Mesodermal cell (in vitro differentiated cells): Measurements from ENCODE around the gene RBM20.

Experiments
- H3K27ac ChIP-seq: 2 replicates; pipeline ENCODE4 v1.7.0; 2013; ENCODE audit warnings: mild to moderate bottlenecking, low read depth, low read length, moderate library complexity; ENCODE audit not compliant: severe bottlenecking
- H3K36me3 ChIP-seq: 2 replicates; pipeline ENCODE4 v1.7.1; 2013; ENCODE audit warnings: mild to moderate bottlenecking, low read length, moderate library complexity; ENCODE audit not compliant: control insufficient read depth, insufficient read depth
- H3K4me1 ChIP-seq: one replicate; pipeline ENCODE4 v1.7.1; 2013; ENCODE audit warnings: mild to moderate bottlenecking, low read length; ENCODE audit not compliant: insufficient read depth, control insufficient read depth, poor library complexity, severe bottlenecking
- H3K4me3 ChIP-seq: 2 replicates; pipeline ENCODE4 v1.7.0; 2013; ENCODE audit warnings: low read length, control low read depth, mild to moderate bottlenecking; ENCODE audit not compliant: insufficient read depth, poor library complexity, severe bottlenecking; ENCODE audit errors: extremely low read depth
- H3K9me3 ChIP-seq: 2 replicates; pipeline ENCODE4 v1.7.1; 2013; ENCODE audit warnings: mild to moderate bottlenecking, low read length, moderate library complexity; ENCODE audit not compliant: control insufficient read depth
- WGBS, 2 experiments: methylation state at CpG; one replicate each; pipeline ENCODE4 v1.1.5; 2013; ENCODE audit warnings: missing lambda C conversion rate in 2 of 2; ENCODE audit not compliant: insufficient coverage in 2 of 2; 5-methylcytosine and 5-hydroxymethylcytosine counted together

The RBM20 gene

GRCh38 chr10:110840225-110840922, 196.2 kb downstream of the RBM20 start:
- Histone ChIP-seq H3K4me1 (no peaks in the 10 kb centered on the region), H3K27ac (no peak overlapping the region), H3K9me3 (no peaks in the 10 kb centered on the region), H3K36me3 (no peaks in the 10 kb centered on the region), H3K4me3 (no peak overlapping the region)
- WGBS, 2 experiments, result 86 to 93% methylated on average over 4 to 5 of the region's 5 CpGs

GRCh38 chr10:110840923-110841428, 196.8 kb downstream of the RBM20 start:
- Histone ChIP-seq H3K9me3 (no peaks in the 10 kb centered on the region), H3K36me3 (no peaks in the 10 kb centered on the region), H3K4me1 (no peaks in the 10 kb centered on the region), H3K4me3 (no peak overlapping the region), H3K27ac (no peak overlapping the region)
- 80 to 81% methylated on average over 1 of the region's 3 CpGs for whole genome bisulfite sequencing, 2 experiments

- WGBS, 2 experiments, result 88 to 96% methylated on average over 5 to 9 of the region's 9 CpGs
- peaks cover 2% of the 10 kb centered on the region for H3K4me1 ChIP-seq
- no peak overlapping the region for H3K27ac ChIP-seq
- H3K4me3 ChIP-seq, result no peak overlapping the region
- H3K36me3 ChIP-seq, result no peaks in the 10 kb centered on the region
- no peaks in the 10 kb centered on the region for H3K9me3 ChIP-seq
Observed at GRCh38 chr10:110841767-110842267, 197.7 kb downstream of the RBM20 start.

- Histone ChIP-seq H3K4me3 (no peak overlapping the region), H3K4me1 (peaks cover 6% of the 10 kb centered on the region), H3K36me3 (no peaks in the 10 kb centered on the region), H3K9me3 (no peaks in the 10 kb centered on the region), H3K27ac (no peak overlapping the region)
- WGBS, 2 experiments, result 74 to 76% methylated on average over 5 to 7 of the region's 7 CpGs
Observed at GRCh38 chr10:110842326-110842904, 198.3 kb downstream of the RBM20 start.

GRCh38 chr10:110843031-110843430, 198.9 kb downstream of the RBM20 start:
- peaks cover 6% of the 10 kb centered on the region for H3K4me1 ChIP-seq
- WGBS, 2 experiments, result 61 to 90% methylated on average over 2 of the region's 2 CpGs
- H3K4me3 ChIP-seq, result no peak overlapping the region
- H3K36me3 ChIP-seq, result no peaks in the 10 kb centered on the region
- H3K9me3 ChIP-seq, result no peaks in the 10 kb centered on the region
- H3K27ac ChIP-seq, result no peak overlapping the region

- Histone ChIP-seq H3K9me3 (no peaks in the 10 kb centered on the region), H3K4me3 (no peak overlapping the region), H3K4me1 (peaks cover 6% of the 10 kb centered on the region), H3K36me3 (no peaks in the 10 kb centered on the region), H3K27ac (no peak overlapping the region)
- 82 to 88% methylated on average over 8 of the region's 8 CpGs for WGBS, 2 experiments
Observed at GRCh38 chr10:110843796-110844616, 199.9 kb downstream of the RBM20 start.

- no peak overlapping the region for H3K27ac ChIP-seq
- WGBS, 2 experiments, result 87 to 90% methylated on average over 4 of the region's 4 CpGs
Observed at GRCh38 chr10:110844617-110844881, 200.4 kb downstream of the RBM20 start.

GRCh38 chr10:110845192-110845755, 201.1 kb downstream of the RBM20 start:
- 86 to 91% methylated on average over 1 of the region's 2 CpGs for WGBS, 2 experiments
- peaks cover 6% of the 10 kb centered on the region for H3K4me1 ChIP-seq
- H3K9me3 ChIP-seq, result no peaks in the 10 kb centered on the region
- no peak overlapping the region for H3K4me3 ChIP-seq
- no peaks in the 10 kb centered on the region for H3K36me3 ChIP-seq
- H3K27ac ChIP-seq, result no peak overlapping the region

More at GRCh38 chr10:110844617-110844881, 200.4 kb downstream of the RBM20 start:
- Histone ChIP-seq H3K9me3 (no peaks in the 10 kb centered on the region), H3K4me3 (no peak overlapping the region), H3K36me3 (no peaks in the 10 kb centered on the region), H3K4me1 (peaks cover 6% of the 10 kb centered on the region)

GRCh38 chr10:110845756-110846620, 201.9 kb downstream of the RBM20 start:
- WGBS, 2 experiments, result 88 to 96% methylated on average over 3 of the region's 3 CpGs
- no peaks in the 10 kb centered on the region for H3K36me3 ChIP-seq
- peaks cover 6% of the 10 kb centered on the region for H3K4me1 ChIP-seq

GRCh38 chr10:110847374-110847773, 203.2 kb downstream of the RBM20 start:
- H3K27ac ChIP-seq, result no peak overlapping the region
- 92 to 94% methylated on average over 4 of the region's 6 CpGs for WGBS, 2 experiments

More at GRCh38 chr10:110845756-110846620, 201.9 kb downstream of the RBM20 start:
- H3K27ac ChIP-seq, result no peak overlapping the region
- H3K9me3 ChIP-seq, result no peaks in the 10 kb centered on the region
- H3K4me3 ChIP-seq, result no peak overlapping the region

More at GRCh38 chr10:110847374-110847773, 203.2 kb downstream of the RBM20 start:
- no peaks in the 10 kb centered on the region for H3K9me3 ChIP-seq
- H3K36me3 ChIP-seq, result no peaks in the 10 kb centered on the region
- no peak overlapping the region for H3K4me3 ChIP-seq
- H3K4me1 ChIP-seq, result peaks cover 13% of the 10 kb centered on the region
